Measurements from ENCODE around the gene CYP4A22. TPM values are rescaled to one million over a fixed set of nuclear protein-coding genes. Genes with fewer than 3 reads are reported as not detected.
"Not testable (repeated sequence)": the region's sequence is repeated elsewhere in the genome, so short reads cannot be mapped to it uniquely, and the experiment has no call there.

CYP4A22 gene
- total and polyA plus RNA-seq, 2 experiments from 2014 or later = not detected

- no peak for TF ChIP-seq ZNF462 (CRISPR knock-in tag; IDR thresholded peaks at IDR 0.05)
- no peak for TF ChIP-seq POLR2AphosphoS5 (IDR thresholded peaks at IDR 0.05; ENCODE audit: low read depth)
- no peak for TF ChIP-seq ETS1 (IDR thresholded peaks at IDR 0.05)
- TF ChIP-seq EZH2 (IDR thresholded peaks at IDR 0.05; ENCODE audit: low read depth, unreplicated experiment) = no peak
- no peak for TF ChIP-seq ZNF331 (CRISPR knock-in tag; IDR thresholded peaks at IDR 0.05; ENCODE audit: low read depth)
Observed at GRCh38 chr1:47106792-47107191, 30.4 kb upstream of the CYP4A22 start (continued).

GRCh38 chr1:47107851-47108574 lies 29.2 kb upstream of the CYP4A22 start:
- not testable (repeated sequence) for H3K4me3 ChIP-seq; H3K27ac Mint-ChIP-seq; H3K4me3 Mint-ChIP-seq; H3K27me3 Mint-ChIP-seq (ENCODE audit: insufficient read depth, low read depth, poor library complexity); H3K36me3 Mint-ChIP-seq (ENCODE audit: low read depth); H3K4me2 ChIP-seq; H3K27me3 ChIP-seq (ENCODE audit: insufficient read depth); H3K36me3 ChIP-seq (ENCODE audit: insufficient read depth); H4K20me1 ChIP-seq (replicated peaks; ENCODE audit: insufficient read depth); H3K9me2 ChIP-seq (ENCODE audit: insufficient read depth); H3F3A ChIP-seq (replicated peaks; ENCODE audit: low read depth); H3K79me2 ChIP-seq (replicated peaks; ENCODE audit: insufficient read depth); H3K9me3 Mint-ChIP-seq
- H3K4me1 Mint-ChIP-seq = peaks cover 13% of the 10 kb centered on the region
- ATAC-seq (peak; percentile 74), DNase-seq (ENCODE audit: low spot score) (peak; percentile 40)
- Histone ChIP-seq H3K4me1 (ENCODE audit: insufficient read depth) (peaks cover 20% of the 10 kb centered on the region), H2AFZ (peak overlapping the region; percentile 66; the same call in 1 of the 2 replicates), H3K27ac (ENCODE audit: low read depth) (0 out of 2 replicates have a peak overlapping the region, but pooled peaks have one; percentile 26)

- ATAC-seq; DNase-seq (ENCODE audit: low spot score); H3K9me2 ChIP-seq (ENCODE audit: insufficient read depth); H3K27ac ChIP-seq (ENCODE audit: low read depth); H3K27ac Mint-ChIP-seq; H3K36me3 ChIP-seq (ENCODE audit: insufficient read depth); H3K4me3 ChIP-seq; H4K20me1 ChIP-seq (replicated peaks; ENCODE audit: insufficient read depth); H3K27me3 ChIP-seq (ENCODE audit: insufficient read depth); H3K4me3 Mint-ChIP-seq; H3K79me2 ChIP-seq (replicated peaks; ENCODE audit: insufficient read depth); H3K27me3 Mint-ChIP-seq (ENCODE audit: insufficient read depth, low read depth, poor library complexity); H3K36me3 Mint-ChIP-seq (ENCODE audit: low read depth); H2AFZ ChIP-seq; H3K9me3 Mint-ChIP-seq; H3K4me2 ChIP-seq; H3F3A ChIP-seq (replicated peaks; ENCODE audit: low read depth): not testable (repeated sequence)
- peaks cover 24% of the 10 kb centered on the region for H3K4me1 ChIP-seq (ENCODE audit: insufficient read depth)
- peaks cover 18% of the 10 kb centered on the region for H3K4me1 Mint-ChIP-seq
Observed at GRCh38 chr1:47109482-47109881, 27.8 kb upstream of the CYP4A22 start.
